Effector memory CD4-positive, alpha-beta T cell (primary cell): ENCODE data around the gene GALNT2.

Source experiments
- DNase-seq, 3 donors: peaks; one replicate each; pipeline ENCODE4 v3.0.0-alpha.2; 2020
- H3K27ac ChIP-seq: 2 replicates; pipeline ENCODE4 v1.7.0; 2013; ENCODE audit warnings: mild to moderate bottlenecking, low read length, moderate library complexity; ENCODE audit not compliant: insufficient read depth, poor library complexity, severe bottlenecking
- H3K27me3 ChIP-seq: replicated peaks from 2 replicates; pipeline ENCODE4 v1.7.0; 2013; ENCODE audit warnings: mild to moderate bottlenecking, low read length; ENCODE audit not compliant: insufficient read depth, control insufficient read depth, poor library complexity, severe bottlenecking
- H3K36me3 ChIP-seq: 2 replicates; pipeline ENCODE4 v1.7.0; 2013; ENCODE audit warnings: mild to moderate bottlenecking, low read length, moderate library complexity; ENCODE audit not compliant: control insufficient read depth, insufficient read depth
- H3K4me1 ChIP-seq: 2 replicates; pipeline ENCODE4 v1.7.0; 2013; ENCODE audit warnings: low read length, mild to moderate bottlenecking; ENCODE audit not compliant: control insufficient read depth, insufficient read depth, poor library complexity, severe bottlenecking
- H3K4me3 ChIP-seq: 2 replicates; pipeline ENCODE4 v1.7.0; 2013; ENCODE audit warnings: low read length, low read depth, mild to moderate bottlenecking; ENCODE audit not compliant: insufficient read depth, poor library complexity, severe bottlenecking
- H3K9me3 ChIP-seq: 2 replicates; pipeline ENCODE4 v1.7.0; 2013; ENCODE audit warnings: mild to moderate bottlenecking, low read length, moderate library complexity; ENCODE audit not compliant: control insufficient read depth
- total RNA-seq, 3 donors: gene quantifications; one replicate each; lab custom pipeline; 2026; lab: John Stamatoyannopoulos, UW

Gene GALNT2
- total RNA-seq = 18.8 to 33.1 (median 24.2) reads per million in 3 donors

DNA sequence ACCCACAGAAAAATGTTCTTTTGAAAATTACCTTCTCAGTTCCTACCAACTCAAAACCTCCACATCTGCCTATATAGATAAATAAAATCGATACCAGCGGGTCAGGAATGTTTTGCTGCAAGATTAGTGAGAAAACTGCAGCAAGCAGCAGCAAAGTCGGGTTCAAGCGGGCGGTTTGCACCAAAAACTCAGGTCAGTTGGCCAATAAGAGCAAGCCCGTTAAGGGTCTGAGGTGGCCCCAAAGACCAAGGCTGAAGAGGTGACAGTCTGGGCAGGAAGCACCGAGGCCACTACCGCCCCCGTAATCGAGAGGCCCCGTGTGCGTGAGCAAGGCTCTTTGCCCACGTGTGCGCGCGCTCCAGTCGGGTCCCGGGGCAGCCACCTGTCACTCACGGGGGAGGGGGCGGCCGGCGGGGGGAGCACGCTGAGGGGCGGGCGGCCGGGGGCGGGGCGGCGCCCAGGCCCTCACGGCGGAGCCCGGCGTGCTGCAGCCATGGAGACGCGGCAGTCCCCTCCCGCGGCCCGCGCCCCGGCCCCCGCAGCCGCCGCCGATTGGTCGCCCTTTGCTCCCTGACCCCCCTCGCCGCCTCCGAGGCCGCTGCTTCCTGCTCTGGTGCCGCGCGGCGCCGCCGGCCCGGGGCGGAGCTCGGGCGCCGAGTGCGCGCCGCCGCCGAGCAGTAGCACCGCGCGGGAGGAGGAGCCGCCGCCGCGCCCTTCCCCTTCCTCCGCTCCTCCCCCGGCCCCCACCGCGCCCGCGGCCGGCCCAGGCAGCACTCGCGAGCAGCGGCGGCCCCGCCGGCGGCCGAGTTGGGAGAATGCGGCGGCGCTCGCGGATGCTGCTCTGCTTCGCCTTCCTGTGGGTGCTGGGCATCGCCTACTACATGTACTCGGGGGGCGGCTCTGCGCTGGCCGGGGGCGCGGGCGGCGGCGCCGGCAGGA lies at the start of gene GALNT2:
Gene GALNT2, plus strand, starts transcription at position 773 of the 939 bp plus-strand sequence. Its CDS starts 43 bp downstream, at position 816.
- Histone ChIP-seq H3K4me3 (peak within 1 kb of the TSS; percentile 94), H3K27me3 (no peaks in the 10 kb centered on the region), H3K4me1 (peaks cover 13% of the 10 kb centered on the region), H3K27ac (peak within 1 kb of the TSS; percentile 73), H3K36me3 (no peaks in the 10 kb centered on the region), H3K9me3 (no peaks in the 10 kb centered on the region)
- DNase-seq = peak; percentile 80 to 84 (median 84)

DNA sequence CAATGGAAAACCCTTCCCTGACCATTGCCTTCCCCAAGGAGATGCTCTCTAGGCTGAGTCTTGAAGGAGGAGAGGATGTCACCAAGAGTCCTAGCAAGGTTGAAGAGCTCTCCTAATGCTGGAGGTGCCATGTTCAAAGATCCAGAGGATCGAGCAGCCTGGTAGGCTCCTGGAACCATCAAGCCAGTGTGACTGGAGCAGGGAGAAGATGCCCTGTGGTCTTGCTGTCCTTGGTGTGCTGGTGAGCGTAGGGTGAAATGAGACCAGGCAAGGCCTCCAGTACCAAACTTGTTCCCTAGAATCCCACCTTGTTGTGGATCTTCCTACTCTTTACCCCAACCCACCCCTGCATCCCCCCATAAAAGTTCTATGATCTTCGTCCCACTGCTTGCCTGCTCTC lies 46.6 kb upstream of the GALNT2 start:
- H3K36me3 ChIP-seq = no peaks in the 10 kb centered on the region
- no peak overlapping the region for H3K27ac ChIP-seq
- no peak overlapping the region for H3K4me3 ChIP-seq
- H3K27me3 ChIP-seq = no peaks in the 10 kb centered on the region
- H3K4me1 ChIP-seq = no peaks in the 10 kb centered on the region
- no peaks in the 10 kb centered on the region for H3K9me3 ChIP-seq
- no peak for DNase-seq

DNA sequence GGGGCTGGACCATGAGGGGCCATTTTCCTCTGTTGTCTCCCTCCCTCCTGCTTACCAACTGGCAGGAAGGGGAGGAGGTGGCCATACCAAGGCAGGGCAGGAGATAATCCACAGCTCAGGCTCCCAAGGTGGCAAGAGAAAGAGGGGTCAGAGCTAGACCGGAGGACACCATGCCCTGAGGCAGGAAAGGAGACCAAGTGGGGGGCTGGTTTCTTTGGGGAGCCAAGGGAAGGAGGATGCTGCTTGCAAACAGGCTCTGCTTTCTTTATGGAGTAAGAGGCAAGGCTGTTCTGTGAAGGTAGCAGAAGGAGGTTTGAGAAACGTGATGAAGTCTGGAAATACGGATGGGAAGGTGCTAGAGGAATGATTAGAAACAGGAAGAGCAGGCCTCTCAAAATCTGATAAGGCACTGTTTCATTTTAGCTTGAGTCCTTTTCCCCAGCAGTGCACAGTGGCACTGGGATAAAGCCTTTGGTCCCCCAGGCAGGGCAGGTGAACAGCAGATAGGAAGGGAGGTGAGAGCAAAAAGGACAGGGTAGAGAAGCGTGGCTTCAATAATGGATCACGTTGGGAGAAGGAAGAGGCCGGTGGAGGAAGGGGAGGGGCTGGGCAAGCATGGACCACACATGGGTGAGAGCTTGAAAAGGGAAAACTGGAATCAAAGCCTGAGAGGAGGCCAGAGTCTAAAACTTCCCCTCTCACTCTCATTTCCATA lies 44.2 kb upstream of the GALNT2 start:
- no peaks in the 10 kb centered on the region for H3K27me3 ChIP-seq

DNA sequence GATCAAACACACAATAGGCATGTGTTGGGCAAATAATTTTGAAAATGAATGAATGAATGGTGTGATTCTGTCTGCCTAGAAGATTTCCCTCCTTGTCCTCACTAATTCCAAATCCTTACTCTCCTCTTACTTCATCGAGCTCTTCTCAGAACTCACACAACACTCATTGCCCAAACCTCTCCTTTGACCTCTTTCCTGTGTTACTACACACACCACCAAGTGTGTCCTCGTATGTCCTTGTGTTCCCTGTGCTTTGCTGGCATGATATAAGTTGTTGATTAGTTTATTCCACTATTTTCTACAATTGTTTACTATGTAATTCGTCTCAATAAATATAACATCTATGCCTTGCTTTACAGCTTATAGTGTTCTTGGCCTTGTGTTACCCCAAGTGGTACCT lies 41.4 kb upstream of the GALNT2 start:
- H3K4me3 ChIP-seq = no peak overlapping the region
- H3K36me3 ChIP-seq = no peaks in the 10 kb centered on the region
- H3K27ac ChIP-seq = no peak overlapping the region
- DNase-seq = no peak
- H3K4me1 ChIP-seq = no peaks in the 10 kb centered on the region
- H3K9me3 ChIP-seq = no peaks in the 10 kb centered on the region
- no peaks in the 10 kb centered on the region for H3K27me3 ChIP-seq

More for the DNA sequence above, 44.2 kb upstream of the GALNT2 start:
- H3K9me3 ChIP-seq = no peaks in the 10 kb centered on the region
- no peaks in the 10 kb centered on the region for H3K4me1 ChIP-seq
- H3K27ac ChIP-seq = no peak overlapping the region
- no peak for DNase-seq
- H3K36me3 ChIP-seq = no peaks in the 10 kb centered on the region
- no peak overlapping the region for H3K4me3 ChIP-seq

DNA sequence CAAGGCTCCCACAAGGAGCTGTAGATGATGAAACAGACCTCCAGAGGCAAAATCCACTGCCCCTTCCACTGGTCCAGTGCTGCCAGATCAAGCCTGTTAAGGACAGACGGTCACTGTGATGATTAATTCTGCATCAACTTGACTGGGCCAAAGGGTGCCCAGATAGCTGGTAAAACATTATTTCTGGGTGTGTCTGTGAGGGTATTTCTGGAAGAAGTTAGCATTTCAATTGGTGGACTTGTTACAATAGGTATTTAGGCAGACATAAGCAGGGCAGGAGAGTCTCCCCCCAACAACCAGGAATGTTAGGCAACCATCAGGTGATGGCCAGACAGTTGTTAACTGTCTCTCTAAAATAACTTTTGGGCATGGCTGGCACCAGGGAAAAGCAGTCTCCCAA lies 40.9 kb upstream of the GALNT2 start:
- no peaks in the 10 kb centered on the region for H3K4me1 ChIP-seq
- no peak overlapping the region for H3K27ac ChIP-seq
- no peaks in the 10 kb centered on the region for H3K36me3 ChIP-seq
- no peaks in the 10 kb centered on the region for H3K27me3 ChIP-seq
- DNase-seq = no peak
- no peak overlapping the region for H3K4me3 ChIP-seq
- H3K9me3 ChIP-seq = no peaks in the 10 kb centered on the region

DNA sequence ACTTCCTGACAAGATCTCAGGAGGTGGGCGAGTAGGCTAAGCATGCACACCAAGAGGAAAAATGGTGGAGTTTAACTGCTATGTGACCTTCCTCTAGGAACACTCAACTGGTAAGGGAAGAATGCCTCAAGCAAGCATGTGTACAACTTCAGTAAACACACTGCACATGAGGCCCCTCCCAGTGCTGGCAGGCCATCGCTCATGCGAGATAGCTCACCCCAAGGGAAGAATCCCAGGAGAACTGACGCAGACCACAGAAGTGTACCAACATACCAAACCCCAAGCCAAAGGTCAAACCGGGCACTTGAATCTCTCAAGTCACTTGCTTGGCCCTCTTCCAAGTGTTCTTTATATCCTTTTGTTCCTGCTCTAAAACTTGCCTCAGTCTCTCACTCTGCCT lies 40.5 kb upstream of the GALNT2 start:
- no peak for DNase-seq
- Histone ChIP-seq H3K4me1 (no peaks in the 10 kb centered on the region), H3K27me3 (no peaks in the 10 kb centered on the region), H3K9me3 (no peaks in the 10 kb centered on the region), H3K4me3 (no peak overlapping the region), H3K27ac (no peak overlapping the region), H3K36me3 (no peaks in the 10 kb centered on the region)

DNA sequence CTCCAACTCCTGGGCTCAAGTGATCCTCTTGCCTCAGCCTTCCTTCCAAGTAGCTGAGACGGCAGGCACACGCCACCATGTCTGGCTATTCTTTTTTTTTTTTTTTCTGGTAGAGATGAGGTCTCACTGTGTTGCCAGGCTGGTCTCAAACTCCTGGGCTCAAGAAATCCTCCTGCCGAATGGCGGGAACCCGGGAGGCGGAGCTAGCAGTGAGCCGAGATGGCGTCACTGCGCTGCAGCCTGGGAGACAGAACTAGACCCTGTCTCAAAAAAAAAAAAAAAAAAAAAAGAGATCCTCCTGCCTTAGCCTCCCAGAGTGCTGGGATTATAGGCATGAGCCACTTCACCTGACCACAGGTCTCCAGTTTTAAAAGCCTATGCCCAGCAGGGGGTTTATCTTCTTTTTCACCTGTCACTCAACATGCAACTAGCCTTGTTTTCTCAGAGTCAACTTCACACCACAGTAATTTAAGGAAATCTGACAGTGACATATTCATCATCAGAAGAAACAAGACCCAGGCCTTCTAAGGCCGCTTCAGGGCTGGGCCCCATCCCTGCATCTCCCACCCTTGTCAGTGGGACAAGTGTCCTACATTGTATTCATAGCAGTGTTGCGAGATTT lies 38.3 kb upstream of the GALNT2 start:
- Histone ChIP-seq H3K9me3 (no peaks in the 10 kb centered on the region), H3K27ac (no peak overlapping the region), H3K4me3 (no peak overlapping the region), H3K4me1 (no peaks in the 10 kb centered on the region), H3K27me3 (no peaks in the 10 kb centered on the region), H3K36me3 (no peaks in the 10 kb centered on the region)
- no peak for DNase-seq

DNA sequence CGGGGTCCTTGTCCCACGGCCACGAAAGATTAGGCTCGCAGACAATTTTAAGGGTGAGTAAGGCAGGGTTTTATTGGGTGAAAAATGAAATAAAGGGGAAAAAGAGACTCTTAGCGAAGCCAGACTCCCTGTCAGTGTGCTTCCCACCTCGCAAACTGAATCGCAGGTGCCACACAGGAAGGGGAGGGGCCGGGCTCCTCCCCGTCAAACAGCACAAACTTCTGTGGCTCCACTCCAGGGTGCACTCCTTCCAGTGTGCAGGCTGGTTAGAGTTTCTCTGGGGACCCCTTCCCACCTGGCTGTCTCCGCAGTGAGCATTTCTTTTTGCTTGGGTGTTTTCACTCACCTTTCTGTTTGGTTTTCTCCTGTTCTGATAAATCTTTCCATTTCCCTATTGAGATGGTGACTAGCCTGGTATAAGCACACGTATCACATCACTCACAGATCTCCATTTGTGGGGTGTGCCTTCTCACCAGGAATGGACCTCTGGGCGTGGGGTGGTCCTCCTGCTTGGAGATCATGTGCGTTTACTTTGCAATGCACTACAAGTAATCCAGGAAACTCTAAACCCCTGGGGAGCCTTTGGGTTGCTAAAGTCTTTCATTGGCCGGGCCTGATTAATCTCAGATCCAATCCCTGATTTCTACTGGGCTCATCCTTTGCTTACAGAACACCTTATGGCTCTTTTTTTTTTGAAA lies 37.6 kb upstream of the GALNT2 start:
- Histone ChIP-seq H3K4me3 (no peak overlapping the region), H3K4me1 (no peaks in the 10 kb centered on the region), H3K36me3 (no peaks in the 10 kb centered on the region), H3K27ac (no peak overlapping the region), H3K9me3 (no peaks in the 10 kb centered on the region), H3K27me3 (no peaks in the 10 kb centered on the region)
- no peak for DNase-seq

DNA sequence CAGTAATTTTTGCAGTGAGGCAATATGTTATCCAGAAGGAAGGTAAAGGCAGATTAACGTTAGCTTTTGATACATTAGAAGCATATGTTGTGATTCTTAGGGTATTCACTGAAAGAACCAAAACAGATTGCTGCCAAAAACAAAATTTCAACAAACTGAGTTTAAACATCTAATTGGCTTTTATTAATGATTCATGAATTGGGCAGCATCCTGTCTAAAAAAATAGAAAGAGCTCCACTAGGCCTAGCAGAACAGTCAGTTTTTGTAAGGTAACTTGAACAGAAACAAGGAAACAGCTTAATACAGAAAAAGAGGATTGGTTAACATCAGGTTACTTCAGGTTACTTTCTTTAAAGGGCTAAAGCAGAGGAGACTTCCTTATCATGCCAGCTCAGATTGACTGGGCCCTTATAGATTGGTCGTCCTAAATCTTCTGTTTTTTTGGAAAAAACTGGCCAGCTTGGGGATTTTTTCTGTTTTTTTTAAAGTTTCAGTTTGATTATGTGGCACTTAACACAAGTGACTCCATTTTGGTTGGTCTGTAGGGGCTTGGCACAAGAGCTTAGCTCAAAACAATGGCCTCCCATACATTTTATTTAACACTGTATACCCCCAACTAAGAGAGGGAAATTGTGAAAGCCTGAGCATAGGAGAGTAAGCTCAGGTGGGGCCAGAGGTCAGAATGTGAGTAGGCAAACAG lies 36.8 kb upstream of the GALNT2 start:
- H3K4me3 ChIP-seq = no peak overlapping the region
- H3K4me1 ChIP-seq = no peaks in the 10 kb centered on the region
- no peaks in the 10 kb centered on the region for H3K9me3 ChIP-seq
- no peaks in the 10 kb centered on the region for H3K27me3 ChIP-seq
- no peaks in the 10 kb centered on the region for H3K36me3 ChIP-seq
- DNase-seq = no peak
- no peak overlapping the region for H3K27ac ChIP-seq
